GM19035 (cell line): ENCODE data around the gene TMEM185B.
"Not testable (repeated sequence)": the region's sequence is repeated elsewhere in the genome, so short reads cannot be mapped to it uniquely, and the experiment has no call there.

Source experiments
- ATAC-seq: cut with Tn5 transposase; IDR thresholded peaks from one replicate; pipeline ENCODE4 v1.9.1; 2021; ENCODE audit not compliant: unreplicated experiment

The TMEM185B gene

GRCh38 chr2:120208381-120209353 lies 14.5 kb downstream of the TMEM185B start:
- ATAC-seq, result no peak

- ATAC-seq, result peak; percentile 52
Measured at GRCh38 chr2:120206022-120206581, 17.1 kb downstream of the TMEM185B start.

- ATAC-seq, result no peak
Measured at GRCh38 chr2:120204945-120205670, 18.1 kb downstream of the TMEM185B start.

GRCh38 chr2:120204417-120204816 lies 18.8 kb downstream of the TMEM185B start:
- no peak for ATAC-seq

- ATAC-seq, result no peak
Measured at GRCh38 chr2:120204022-120204405, 19.2 kb downstream of the TMEM185B start.

GRCh38 chr2:120203251-120204021 lies 19.8 kb downstream of the TMEM185B start:
- no peak for ATAC-seq

- ATAC-seq, result not testable (repeated sequence)
Measured at GRCh38 chr2:120199817-120200459, 23.3 kb downstream of the TMEM185B start.

GRCh38 chr2:120195553-120195952 lies 27.6 kb downstream of the TMEM185B start:
- no peak for ATAC-seq

GRCh38 chr2:120192280-120192679 lies 30.9 kb downstream of the TMEM185B start:
- no peak for ATAC-seq

- ATAC-seq, result no peak
Measured at GRCh38 chr2:120189189-120189588, 34.0 kb downstream of the TMEM185B start.

GRCh38 chr2:120182019-120182560 lies 41.1 kb downstream of the TMEM185B start:
- no peak for ATAC-seq

- no peak for ATAC-seq
Measured at GRCh38 chr2:120180066-120180465, 43.1 kb downstream of the TMEM185B start.

- ATAC-seq, result no peak
Measured at GRCh38 chr2:120179396-120179795, 43.8 kb downstream of the TMEM185B start.

- ATAC-seq, result no peak
Measured at GRCh38 chr2:120177973-120178372, 45.2 kb downstream of the TMEM185B start.

- peak; percentile 97 for ATAC-seq
Measured at GRCh38 chr2:120177001-120177621, 46.1 kb downstream of the TMEM185B start.

- no peak for ATAC-seq
Measured at GRCh38 chr2:120176526-120176925, 46.7 kb downstream of the TMEM185B start.

- no peak for ATAC-seq
Measured at GRCh38 chr2:120174963-120175581, 48.1 kb downstream of the TMEM185B start.
